ENCODE results near the gene ADAM30.

Gene ADAM30

DNA sequence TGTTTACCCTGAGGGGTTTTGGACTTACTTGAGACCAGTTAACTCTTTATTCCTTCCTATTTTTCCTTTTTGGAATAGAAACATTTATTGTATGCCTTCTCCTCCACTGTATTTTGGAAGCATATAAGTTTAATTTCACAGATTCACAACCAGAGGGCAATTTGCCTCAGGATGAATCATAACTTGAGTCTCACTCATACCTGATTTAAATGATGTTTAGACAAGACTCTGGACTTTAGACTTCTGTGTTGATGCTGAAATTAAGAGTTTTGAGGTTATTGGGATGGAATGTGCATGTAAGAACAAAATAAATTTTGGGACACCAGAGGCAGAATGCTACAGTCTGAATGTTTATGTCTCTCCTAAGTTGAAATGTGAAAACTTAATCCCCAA, 7.1 kb upstream of the ADAM30 start:
- no peaks in the 10 kb centered on the region for H3K4me1 ChIP-seq (ENCODE audit: control insufficient read depth, insufficient read depth, low read depth, low read length)
- no peak overlapping the region for H4K91ac ChIP-seq (ENCODE audit: low read length)

DNA sequence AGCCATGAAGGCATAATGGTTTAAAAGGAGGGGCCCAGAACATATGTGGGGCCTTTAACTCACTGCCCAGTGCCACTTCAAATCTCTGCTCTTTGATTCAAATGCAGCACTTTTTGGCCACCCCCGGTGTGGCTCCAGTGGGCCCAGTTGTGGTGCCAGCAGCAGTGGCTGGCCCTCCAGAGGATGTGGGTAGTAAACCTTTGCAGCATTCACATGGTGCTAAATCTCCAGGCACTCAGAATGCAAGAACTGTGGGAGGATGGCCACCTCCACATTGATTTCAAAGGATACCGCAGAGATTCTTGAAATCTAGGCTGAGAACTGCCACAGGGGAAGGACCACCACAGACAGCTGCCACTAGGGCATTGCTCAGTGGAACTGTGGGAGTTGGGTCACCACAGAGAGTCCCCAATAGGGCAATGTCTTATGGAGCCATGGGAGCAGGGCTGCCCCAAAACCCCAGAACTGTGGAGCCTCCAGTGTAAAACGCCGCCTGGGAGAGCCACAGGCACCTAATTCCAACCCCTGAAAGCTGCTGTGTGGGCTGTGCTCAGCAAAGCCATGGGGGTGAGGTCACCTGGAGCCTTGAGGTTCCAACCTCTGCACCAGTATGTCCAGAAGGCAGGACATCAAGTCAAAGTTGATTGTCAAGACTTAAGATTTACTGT, 6.6 kb upstream of the ADAM30 start:
- no peak overlapping the region for H3K4me2 ChIP-seq (ENCODE audit: low read length, poor library complexity, severe bottlenecking)
- WGBS = 93% methylated on average over 4 of the region's 4 CpGs
- H2BK15ac ChIP-seq (ENCODE audit: low read depth, poor library complexity, severe bottlenecking) = no peak overlapping the region

More for the DNA sequence above, 7.1 kb upstream of the ADAM30 start:
- no peak for DNase-seq
- H3K18ac ChIP-seq (ENCODE audit: low read depth in 1 of 2, low read length in 2 of 2) = no peak overlapping the region
- no peaks in the 10 kb centered on the region for H3K79me1 ChIP-seq (replicated peaks; ENCODE audit: low read length, poor library complexity, severe bottlenecking)
- no peak overlapping the region for H3K4ac ChIP-seq (ENCODE audit: low read depth in 1 of 2, low read length in 2 of 2)
- no peak overlapping the region for H3K4me2 ChIP-seq (ENCODE audit: low read length, poor library complexity, severe bottlenecking)
- H2AFZ ChIP-seq (ENCODE audit: low read depth, low read length) = no peak overlapping the region
- no peak overlapping the region for H2BK15ac ChIP-seq (ENCODE audit: low read depth, poor library complexity, severe bottlenecking)
- no peak overlapping the region for H2AK5ac ChIP-seq (ENCODE audit: low read length, severe bottlenecking)
- H3K14ac ChIP-seq (ENCODE audit: low read length in 2 of 2) = no peak overlapping the region
- H3K27ac ChIP-seq (ENCODE audit: low read length, poor library complexity, severe bottlenecking) = no peak overlapping the region
- H3K9ac ChIP-seq (ENCODE audit: low read length) = no peak overlapping the region
- no peak overlapping the region for H2BK5ac ChIP-seq (ENCODE audit: low read depth, low read length, poor library complexity, severe bottlenecking)
- H2BK120ac ChIP-seq (ENCODE audit: low read depth, low read length) = no peak overlapping the region
- H3K23ac ChIP-seq (ENCODE audit: low read length in 2 of 2) = no peak overlapping the region
- H2BK12ac ChIP-seq (ENCODE audit: low read length in 2 of 2) = no peak overlapping the region
- no peak overlapping the region for H3K4me3 ChIP-seq (ENCODE audit: insufficient read depth in 1 of 2, low read depth in 1 of 2, low read length in 2 of 2)
- H4K8ac ChIP-seq (ENCODE audit: low read length) = no peak overlapping the region
- H3K27me3 ChIP-seq (ENCODE audit: control insufficient read depth in 1 of 2, insufficient read depth in 1 of 2, low read length in 2 of 2) = no peaks in the 10 kb centered on the region
- peaks cover 0 to 8% of the 10 kb centered on the region in 2 experiments for H3K36me3 ChIP-seq (ENCODE audit: control insufficient read depth in 1 of 2, insufficient read depth in 2 of 2, low read depth in 1 of 2, low read length in 2 of 2)
- H3K9me3 ChIP-seq (ENCODE audit: control insufficient read depth, low read length) = peaks cover 4% of the 10 kb centered on the region

DNA sequence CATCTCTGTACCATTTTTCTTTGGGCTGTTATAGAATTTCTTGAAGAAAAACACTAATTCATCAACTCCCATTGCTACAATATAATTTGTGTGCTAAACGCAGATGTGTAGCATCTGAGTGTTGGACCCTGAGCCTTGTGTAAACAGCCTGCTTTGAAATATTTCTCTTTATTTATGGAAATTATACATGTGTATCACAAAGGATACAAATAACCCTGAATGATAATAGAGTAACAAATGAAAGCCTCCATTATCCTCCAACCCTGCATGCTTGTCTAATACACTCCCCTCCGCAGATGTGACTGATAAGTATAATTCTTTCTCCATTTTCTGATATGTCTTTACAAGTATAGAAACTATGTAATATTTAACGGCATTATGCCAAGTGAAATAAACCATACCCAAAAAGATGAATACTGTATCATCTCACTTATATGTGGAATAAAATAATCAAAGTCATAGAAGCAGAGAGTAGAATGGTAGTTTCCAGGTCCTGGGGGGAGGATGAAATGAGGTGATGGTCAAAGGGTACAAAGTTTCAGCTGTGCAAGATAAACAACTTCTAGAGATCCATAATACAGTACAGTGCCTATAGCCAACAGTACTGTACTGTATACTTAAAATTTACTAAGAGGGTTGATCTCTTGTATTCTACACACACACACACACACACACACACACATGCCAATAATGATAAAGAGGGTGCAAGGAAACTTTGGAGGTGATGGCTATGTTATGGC, 2.8 kb upstream of the ADAM30 start:
- H3K14ac ChIP-seq (ENCODE audit: low read length in 2 of 2) = no peak overlapping the region

More for the DNA sequence above, 6.6 kb upstream of the ADAM30 start:
- Histone ChIP-seq H4K91ac (ENCODE audit: low read length) (no peak overlapping the region), H3K36me3 (ENCODE audit: control insufficient read depth in 1 of 2, insufficient read depth in 2 of 2, low read depth in 1 of 2, low read length in 2 of 2) (peaks cover 0 to 4% of the 10 kb centered on the region in 2 experiments), H3K79me1 (replicated peaks; ENCODE audit: low read length, poor library complexity, severe bottlenecking) (no peaks in the 10 kb centered on the region), H3K18ac (ENCODE audit: low read depth in 1 of 2, low read length in 2 of 2) (no peak overlapping the region), H3K9me3 (ENCODE audit: control insufficient read depth, low read length) (peaks cover 4% of the 10 kb centered on the region), H3K27ac (ENCODE audit: low read length, poor library complexity, severe bottlenecking) (no peak overlapping the region), H2AFZ (ENCODE audit: low read depth, low read length) (no peak overlapping the region), H2BK12ac (ENCODE audit: low read length in 2 of 2) (no peak overlapping the region), H3K9ac (ENCODE audit: low read length) (no peak overlapping the region), H3K4ac (ENCODE audit: low read depth in 1 of 2, low read length in 2 of 2) (no peak overlapping the region), H3K14ac (ENCODE audit: low read length in 2 of 2) (no peak overlapping the region), H4K8ac (ENCODE audit: low read length) (no peak overlapping the region), H2BK5ac (ENCODE audit: low read depth, low read length, poor library complexity, severe bottlenecking) (no peak overlapping the region), H3K4me1 (ENCODE audit: control insufficient read depth, insufficient read depth, low read depth, low read length) (no peaks in the 10 kb centered on the region), H3K27me3 (ENCODE audit: control insufficient read depth in 1 of 2, insufficient read depth in 1 of 2, low read length in 2 of 2) (no peaks in the 10 kb centered on the region), H2BK120ac (ENCODE audit: low read depth, low read length) (no peak overlapping the region), H3K4me3 (ENCODE audit: insufficient read depth in 1 of 2, low read depth in 1 of 2, low read length in 2 of 2) (no peak overlapping the region), H2AK5ac (ENCODE audit: low read length, severe bottlenecking) (no peak overlapping the region), H3K23ac (ENCODE audit: low read length in 2 of 2) (no peak overlapping the region)
- no peak for DNase-seq

DNA sequence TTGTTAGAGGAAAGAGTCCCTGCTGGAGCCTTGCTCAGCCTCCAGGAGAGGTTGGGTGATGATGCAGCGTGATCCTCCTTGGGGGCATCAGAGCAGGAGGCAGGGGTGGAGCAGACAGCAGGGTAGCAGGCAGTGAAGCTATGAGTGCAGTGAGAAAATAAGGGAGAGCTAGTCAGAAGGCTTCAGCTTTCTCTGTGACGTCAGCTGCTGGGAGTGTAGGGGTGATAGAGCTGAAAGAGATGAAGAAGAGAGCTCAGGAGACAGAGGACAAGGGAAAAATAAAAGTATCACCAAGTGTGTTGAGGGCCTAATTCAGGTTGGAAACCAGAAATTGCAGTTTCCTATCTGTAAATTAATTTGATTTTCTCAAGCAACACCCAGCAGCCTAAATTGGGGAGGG, 2.2 kb upstream of the ADAM30 start:
- H3K18ac ChIP-seq (ENCODE audit: low read depth in 1 of 2, low read length in 2 of 2) = no peak overlapping the region
- no peak overlapping the region for H3K27ac ChIP-seq (ENCODE audit: low read length, poor library complexity, severe bottlenecking)
- peaks cover 5 to 15% of the 10 kb centered on the region in 2 experiments for H3K27me3 ChIP-seq (ENCODE audit: control insufficient read depth in 1 of 2, insufficient read depth in 1 of 2, low read length in 2 of 2)
- no peak overlapping the region for H2BK5ac ChIP-seq (ENCODE audit: low read depth, low read length, poor library complexity, severe bottlenecking)
- no peak overlapping the region for H4K8ac ChIP-seq (ENCODE audit: low read length)
- no peak overlapping the region for H4K91ac ChIP-seq (ENCODE audit: low read length)
- H3K4me3 ChIP-seq (ENCODE audit: insufficient read depth in 1 of 2, low read depth in 1 of 2, low read length in 2 of 2) = no peak overlapping the region
- H3K4ac ChIP-seq (ENCODE audit: low read depth in 1 of 2, low read length in 2 of 2) = no peak overlapping the region
- no peaks in the 10 kb centered on the region for H3K36me3 ChIP-seq (ENCODE audit: control insufficient read depth in 1 of 2, insufficient read depth in 2 of 2, low read depth in 1 of 2, low read length in 2 of 2)
- no peak overlapping the region for H2AFZ ChIP-seq (ENCODE audit: low read depth, low read length)
- no peak overlapping the region for H2BK15ac ChIP-seq (ENCODE audit: low read depth, poor library complexity, severe bottlenecking)
- no peaks in the 10 kb centered on the region for H3K4me1 ChIP-seq (ENCODE audit: control insufficient read depth, insufficient read depth, low read depth, low read length)
- H3K9me3 ChIP-seq (ENCODE audit: control insufficient read depth, low read length) = no peaks in the 10 kb centered on the region
- no peak for DNase-seq
- WGBS = 81% methylated on average over 2 of the region's 2 CpGs
- H2BK120ac ChIP-seq (ENCODE audit: low read depth, low read length) = no peak overlapping the region
- H3K9ac ChIP-seq (ENCODE audit: low read length) = no peak overlapping the region
- no peak overlapping the region for H3K4me2 ChIP-seq (ENCODE audit: low read length, poor library complexity, severe bottlenecking)
- H2AK5ac ChIP-seq (ENCODE audit: low read length, severe bottlenecking) = no peak overlapping the region
- no peak overlapping the region for H3K23ac ChIP-seq (ENCODE audit: low read length in 2 of 2)
- H3K79me1 ChIP-seq (replicated peaks; ENCODE audit: low read length, poor library complexity, severe bottlenecking) = no peaks in the 10 kb centered on the region
- no peak overlapping the region for H2BK12ac ChIP-seq (ENCODE audit: low read length in 2 of 2)
- H3K14ac ChIP-seq (ENCODE audit: low read length in 2 of 2) = no peak overlapping the region

More for the DNA sequence above, 2.8 kb upstream of the ADAM30 start:
- H2AK5ac ChIP-seq (ENCODE audit: low read length, severe bottlenecking) = no peak overlapping the region
- no peak overlapping the region for H3K18ac ChIP-seq (ENCODE audit: low read depth in 1 of 2, low read length in 2 of 2)
- no peak overlapping the region for H3K9ac ChIP-seq (ENCODE audit: low read length)
- no peaks in the 10 kb centered on the region for H3K9me3 ChIP-seq (ENCODE audit: control insufficient read depth, low read length)
- H2AFZ ChIP-seq (ENCODE audit: low read depth, low read length) = no peak overlapping the region
- WGBS = no CpG with 5 or more reads among the region's 3 CpGs
- no peak for DNase-seq
- no peak overlapping the region for H2BK5ac ChIP-seq (ENCODE audit: low read depth, low read length, poor library complexity, severe bottlenecking)
- H4K91ac ChIP-seq (ENCODE audit: low read length) = no peak overlapping the region
- no peaks in the 10 kb centered on the region for H3K79me1 ChIP-seq (replicated peaks; ENCODE audit: low read length, poor library complexity, severe bottlenecking)
- H2BK15ac ChIP-seq (ENCODE audit: low read depth, poor library complexity, severe bottlenecking) = no peak overlapping the region
- H2BK120ac ChIP-seq (ENCODE audit: low read depth, low read length) = no peak overlapping the region
- no peak overlapping the region for H3K4me2 ChIP-seq (ENCODE audit: low read length, poor library complexity, severe bottlenecking)
- no peak overlapping the region for H2BK12ac ChIP-seq (ENCODE audit: low read length in 2 of 2)
- H3K4ac ChIP-seq (ENCODE audit: low read depth in 1 of 2, low read length in 2 of 2) = no peak overlapping the region
- no peak overlapping the region for H4K8ac ChIP-seq (ENCODE audit: low read length)
- no peaks in the 10 kb centered on the region for H3K4me1 ChIP-seq (ENCODE audit: control insufficient read depth, insufficient read depth, low read depth, low read length)
- H3K27ac ChIP-seq (ENCODE audit: low read length, poor library complexity, severe bottlenecking) = no peak overlapping the region
- H3K36me3 ChIP-seq (ENCODE audit: control insufficient read depth in 1 of 2, insufficient read depth in 2 of 2, low read depth in 1 of 2, low read length in 2 of 2) = no peaks in the 10 kb centered on the region
- H3K4me3 ChIP-seq (ENCODE audit: insufficient read depth in 1 of 2, low read depth in 1 of 2, low read length in 2 of 2) = no peak overlapping the region
- peaks cover 5 to 15% of the 10 kb centered on the region in 2 experiments for H3K27me3 ChIP-seq (ENCODE audit: control insufficient read depth in 1 of 2, insufficient read depth in 1 of 2, low read length in 2 of 2)
- no peak overlapping the region for H3K23ac ChIP-seq (ENCODE audit: low read length in 2 of 2)
